Measurements from ENCODE around the gene LRRC4C.

- TF ChIP-seq, protein P1, sequence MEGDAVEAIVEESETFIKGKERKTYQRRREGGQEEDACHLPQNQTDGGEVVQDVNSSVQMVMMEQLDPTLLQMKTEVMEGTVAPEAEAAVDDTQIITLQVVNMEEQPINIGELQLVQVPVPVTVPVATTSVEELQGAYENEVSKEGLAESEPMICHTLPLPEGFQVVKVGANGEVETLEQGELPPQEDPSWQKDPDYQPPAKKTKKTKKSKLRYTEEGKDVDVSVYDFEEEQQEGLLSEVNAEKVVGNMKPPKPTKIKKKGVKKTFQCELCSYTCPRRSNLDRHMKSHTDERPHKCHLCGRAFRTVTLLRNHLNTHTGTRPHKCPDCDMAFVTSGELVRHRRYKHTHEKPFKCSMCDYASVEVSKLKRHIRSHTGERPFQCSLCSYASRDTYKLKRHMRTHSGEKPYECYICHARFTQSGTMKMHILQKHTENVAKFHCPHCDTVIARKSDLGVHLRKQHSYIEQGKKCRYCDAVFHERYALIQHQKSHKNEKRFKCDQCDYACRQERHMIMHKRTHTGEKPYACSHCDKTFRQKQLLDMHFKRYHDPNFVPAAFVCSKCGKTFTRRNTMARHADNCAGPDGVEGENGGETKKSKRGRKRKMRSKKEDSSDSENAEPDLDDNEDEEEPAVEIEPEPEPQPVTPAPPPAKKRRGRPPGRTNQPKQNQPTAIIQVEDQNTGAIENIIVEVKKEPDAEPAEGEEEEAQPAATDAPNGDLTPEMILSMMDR (IDR thresholded peaks at IDR 0.05), result no peak
- TF ChIP-seq POLR2A (IDR thresholded peaks at IDR 0.05), result no peak
Measured at GRCh38 chr11:40204228-40204627, 1255.2 kb downstream of the LRRC4C start.

Data from Peyer's patch (tissue), 4 donors.